ENCODE data around the gene CD7.

- TF ChIP-seq CTCF (conservative IDR thresholded peaks at IDR 0.05; ENCODE audit: low read length) (no peak), EZH2phosphoT487 (IDR thresholded peaks at IDR 0.05; ENCODE audit: borderline replicate concordance, low read depth, low read length) (no peak)
Observed at GRCh38 chr17:82287013-82287867, 30.2 kb downstream of the CD7 start.

All from OCI-LY7 (cell line).